GM08714 (cell line): Measurements from ENCODE around the gene CD4.
"Not testable (repeated sequence)": the region's sequence is repeated elsewhere in the genome, so short reads cannot be mapped to it uniquely, and the experiment has no call there.

Source experiments
- H3K4me3 ChIP-seq: fragments of 200-500 bp; sonication (Bioruptor generic); 2 replicates; pipeline ENCODE4 v1.5.1; 2014; ENCODE audit warnings: mild to moderate bottlenecking, low read length, inconsistent platforms
- ZNF274 ChIP-seq: IDR thresholded peaks from 2 replicates; pipeline ENCODE4 v1.6.1; 2012; ENCODE audit warnings: mild to moderate bottlenecking, low read depth, low read length

The CD4 gene

DNA sequence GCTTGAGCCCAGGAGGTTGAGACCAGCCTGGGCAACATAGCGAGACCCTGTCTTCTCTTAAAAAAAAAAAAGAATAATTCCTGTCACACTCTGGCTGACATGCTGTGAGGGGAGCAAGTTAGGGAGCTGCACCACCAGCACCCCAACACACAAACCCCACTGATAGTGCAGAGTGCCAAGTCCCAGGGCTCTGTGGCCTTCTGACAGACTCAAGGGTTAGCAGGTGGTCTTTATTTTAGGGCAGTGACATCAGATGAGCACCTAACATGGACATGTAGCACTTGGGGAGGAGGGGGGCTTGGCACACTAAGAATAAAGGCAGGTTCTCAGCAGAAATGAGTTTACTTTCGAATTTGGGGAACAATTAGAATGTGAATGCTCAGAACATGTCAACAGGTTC, 69.5 kb downstream of the CD4 start:
- no peak for TF ChIP-seq ZNF274
- no peak overlapping the region for H3K4me3 ChIP-seq

GRCh38 chr12:6860116-6860515, 70.8 kb downstream of the CD4 start:
- no peak overlapping the region for H3K4me3 ChIP-seq
- TF ChIP-seq ZNF274 = no peak

GRCh38 chr12:6860942-6861341, 71.6 kb downstream of the CD4 start:
- no peak overlapping the region for H3K4me3 ChIP-seq
- no peak for TF ChIP-seq ZNF274

- no peak overlapping the region for H3K4me3 ChIP-seq
- TF ChIP-seq ZNF274 = no peak
These were observed 72.1 kb downstream of the CD4 start for GRCh38 chr12:6861391-6861790.

DNA sequence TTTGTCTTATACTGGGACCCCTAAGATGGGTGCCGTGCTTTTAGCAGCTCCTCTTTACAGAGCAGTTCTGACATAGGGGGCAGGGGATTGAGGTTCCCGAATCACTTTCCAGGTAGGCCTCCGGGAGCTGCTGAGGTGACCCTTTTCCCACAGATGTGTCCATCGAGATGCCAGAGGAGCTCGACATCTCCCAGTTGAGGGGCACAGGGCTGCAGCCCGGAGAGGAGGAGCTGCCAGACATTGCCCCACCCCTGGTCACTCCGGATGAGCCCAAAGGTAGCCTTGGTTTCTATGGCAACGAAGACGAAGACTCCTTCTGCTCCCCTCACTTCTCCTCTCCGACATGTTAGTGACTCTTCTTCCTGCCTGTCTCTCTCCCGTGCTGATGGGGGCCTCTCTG, 73.7 kb downstream of the CD4 start:
- no peak overlapping the region for H3K4me3 ChIP-seq
- no peak for TF ChIP-seq ZNF274

GRCh38 chr12:6863586-6864321, 74.4 kb downstream of the CD4 start:
- no peak overlapping the region for H3K4me3 ChIP-seq
- TF ChIP-seq ZNF274 = no peak

- not testable (repeated sequence) for H3K4me3 ChIP-seq
These were observed 76.0 kb downstream of the CD4 start for GRCh38 chr12:6865307-6865706.

DNA sequence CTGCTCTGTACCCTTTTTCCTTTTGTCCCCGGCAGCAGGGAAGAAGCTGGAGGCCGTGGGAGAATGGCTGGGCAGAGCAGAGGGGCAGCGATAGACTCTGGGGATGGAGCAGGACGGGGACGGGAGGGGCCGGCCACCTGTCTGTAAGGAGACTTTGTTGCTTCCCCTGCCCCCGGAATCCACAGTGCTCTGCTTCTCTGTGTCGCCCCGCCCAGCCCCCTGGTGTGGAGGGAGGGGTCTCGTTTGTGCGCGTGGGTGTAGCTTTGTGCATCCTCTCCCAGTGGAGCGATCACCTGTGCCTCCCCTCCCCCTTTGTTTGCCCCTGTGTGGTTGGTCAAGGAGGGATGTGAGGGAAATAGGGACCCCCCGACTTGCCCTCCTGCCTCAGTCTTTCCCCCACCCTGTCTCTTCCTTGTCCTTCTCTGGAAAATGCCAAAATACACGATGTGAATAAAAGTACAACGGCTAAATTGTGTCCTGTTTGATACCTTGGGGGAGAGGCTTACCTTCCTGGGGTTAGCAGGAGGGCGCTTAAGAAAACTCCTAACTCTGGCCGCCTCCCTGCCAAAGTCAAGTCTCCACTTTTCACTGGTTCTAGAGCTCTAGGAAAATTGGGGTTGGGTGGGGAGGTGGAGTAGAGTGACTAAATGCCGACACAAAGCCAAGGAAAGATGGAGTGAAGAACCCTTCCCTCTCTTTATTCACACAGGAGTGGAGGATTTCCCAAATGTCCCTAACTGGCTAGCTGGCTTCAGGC, 77.0 kb downstream of the CD4 start:
- H3K4me3 ChIP-seq = no peak overlapping the region; the same call in 1 of the 2 replicates
- no peak for TF ChIP-seq ZNF274

- TF ChIP-seq ZNF274 = no peak
- H3K4me3 ChIP-seq = peak overlapping the region; percentile 39; the same call in 1 of the 2 replicates
These were observed 77.6 kb downstream of the CD4 start for GRCh38 chr12:6866920-6867412.

- TF ChIP-seq ZNF274 = no peak
- peak within 1 kb of the TSS; percentile 77 for H3K4me3 ChIP-seq
These were observed 78.3 kb downstream of the CD4 start, which contains the start of gene TPI1 for GRCh38 chr12:6867413-6868210. TPI1 (plus strand) TSS chr12:6867531; CDS start chr12:6867567, 36 bp downstream.

DNA sequence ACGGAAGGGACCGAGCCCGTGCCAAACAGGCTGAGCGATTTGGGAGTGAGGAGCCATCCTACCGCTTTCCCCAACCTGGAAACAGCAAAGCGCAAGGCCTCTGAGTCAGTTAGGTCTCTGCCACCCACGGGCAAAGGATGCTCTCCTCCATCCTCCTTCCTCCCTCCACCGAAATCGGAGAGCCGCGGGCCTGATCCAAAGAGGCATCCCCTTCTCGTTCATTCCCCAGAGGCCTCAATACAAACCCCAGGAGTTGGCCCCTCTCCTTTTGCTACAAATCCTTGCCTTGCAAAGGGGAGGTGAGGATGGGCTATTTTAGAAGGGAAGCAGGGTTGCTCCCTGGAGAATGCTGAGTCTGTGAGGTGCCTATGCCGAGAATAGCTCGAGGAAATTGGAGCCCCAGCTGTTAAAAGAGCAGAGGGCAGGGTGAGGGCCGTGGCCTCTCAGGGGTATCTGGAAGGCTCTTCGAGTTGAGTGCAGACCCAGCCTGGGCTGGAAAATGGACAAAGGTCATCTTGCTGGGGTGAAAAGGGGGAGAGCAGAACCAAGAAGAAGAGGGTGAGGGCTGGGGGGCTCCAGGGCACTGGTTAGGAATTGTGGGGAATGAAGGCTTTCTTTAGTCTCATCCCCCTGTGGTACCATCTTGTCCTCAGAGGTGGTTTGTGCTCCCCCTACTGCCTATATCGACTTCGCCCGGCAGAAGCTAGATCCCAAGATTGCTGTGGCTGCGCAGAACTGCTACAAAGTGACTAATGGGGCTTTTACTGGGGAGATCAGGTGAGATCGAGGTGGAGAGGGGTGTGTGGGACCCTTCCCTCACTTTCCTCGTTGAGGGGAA, 79.1 kb downstream of the CD4 start:
- peak overlapping the region; percentile 77 for H3K4me3 ChIP-seq
- TF ChIP-seq ZNF274 = no peak

DNA sequence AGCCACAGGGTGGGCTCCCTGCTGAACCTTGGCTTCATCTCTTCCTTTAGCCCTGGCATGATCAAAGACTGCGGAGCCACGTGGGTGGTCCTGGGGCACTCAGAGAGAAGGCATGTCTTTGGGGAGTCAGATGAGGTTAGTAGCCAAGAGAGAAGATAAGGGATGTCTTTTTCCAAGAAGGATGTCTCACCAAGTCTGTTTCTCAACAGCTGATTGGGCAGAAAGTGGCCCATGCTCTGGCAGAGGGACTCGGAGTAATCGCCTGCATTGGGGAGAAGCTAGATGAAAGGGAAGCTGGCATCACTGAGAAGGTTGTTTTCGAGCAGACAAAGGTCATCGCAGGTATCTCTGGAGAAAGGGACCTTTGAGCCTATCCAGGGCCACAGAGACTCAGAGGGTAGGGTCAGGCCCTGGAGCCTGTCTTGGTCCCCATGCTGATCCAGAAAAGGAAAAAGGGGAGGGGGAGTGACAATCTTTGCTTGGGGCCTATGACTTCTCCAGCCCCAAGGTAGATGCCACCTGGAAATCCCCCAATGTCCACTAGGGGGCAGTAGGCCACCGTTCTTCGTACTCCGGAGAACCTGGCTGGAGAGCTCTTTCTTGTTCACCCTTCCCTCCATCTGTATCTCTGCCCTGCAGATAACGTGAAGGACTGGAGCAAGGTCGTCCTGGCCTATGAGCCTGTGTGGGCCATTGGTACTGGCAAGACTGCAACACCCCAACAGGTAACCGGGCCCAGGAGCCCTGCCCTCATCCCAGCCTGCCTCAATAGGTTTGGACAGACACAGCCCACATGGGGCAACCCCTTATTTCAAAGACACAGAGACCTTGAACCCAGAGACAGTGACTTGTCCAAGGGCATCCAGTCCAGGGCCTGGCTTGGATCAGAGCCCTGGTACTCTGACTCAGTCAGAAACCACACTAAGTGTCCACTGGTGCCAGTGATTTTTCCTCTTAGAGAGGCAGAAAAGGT, 80.0 kb downstream of the CD4 start:
- H3K4me3 ChIP-seq = peak overlapping the region; percentile 77
- no peak for TF ChIP-seq ZNF274

GRCh38 chr12:6870304-6870703, 81.0 kb downstream of the CD4 start:
- not testable (repeated sequence) for H3K4me3 ChIP-seq
